Superior temporal gyrus (tissue), 1 donor: ENCODE data around the gene TNIK.
A peak's percentile ranks its signal among the peaks of the same experiment; 100 is the strongest.

ENCODE experiments used
- DNase-seq: peaks from one replicate; pipeline ENCODE4 v3.0.0-alpha.2; 2016; ENCODE audit errors: extremely low spot score

The TNIK gene

DNA sequence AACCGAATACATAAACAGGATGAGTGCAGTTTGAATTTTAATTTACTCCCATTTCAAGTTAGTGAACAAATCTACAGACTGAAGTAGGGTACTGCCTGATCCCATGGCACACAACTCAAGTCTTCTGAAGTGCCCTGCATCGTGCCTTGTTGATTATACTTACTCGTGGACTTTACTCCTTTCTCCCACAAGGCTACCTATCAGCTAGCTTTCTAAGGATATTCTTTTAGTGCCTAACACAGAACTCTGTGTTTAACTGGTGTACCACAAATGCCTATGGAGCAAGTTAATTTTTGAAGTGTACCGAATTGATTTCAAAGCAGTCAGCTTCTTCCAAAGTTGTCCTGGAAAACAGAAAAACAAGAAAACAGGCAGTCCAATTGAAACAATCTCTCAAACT is 119.8 kb downstream of the TNIK start:
- no peak for DNase-seq

DNA sequence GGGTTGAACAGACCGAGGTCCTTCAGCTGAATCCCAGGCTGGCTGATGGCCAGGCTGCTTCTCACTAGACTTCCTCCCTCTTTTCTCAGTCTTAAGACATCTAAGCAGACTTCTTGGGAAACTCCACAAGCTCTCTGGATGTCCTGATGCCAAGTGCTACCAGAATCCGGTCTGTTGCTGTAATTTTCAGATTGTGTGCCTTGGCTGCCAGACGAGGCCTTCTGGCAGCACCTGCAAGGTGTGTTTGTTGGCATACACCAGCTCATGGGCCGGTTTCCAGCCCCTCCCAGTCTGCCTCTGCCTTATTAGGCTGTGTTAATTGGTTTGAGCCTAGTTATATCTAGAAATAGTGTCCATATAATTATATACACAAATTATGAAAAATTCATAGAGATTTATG is 120.6 kb downstream of the TNIK start:
- DNase-seq = no peak

DNA sequence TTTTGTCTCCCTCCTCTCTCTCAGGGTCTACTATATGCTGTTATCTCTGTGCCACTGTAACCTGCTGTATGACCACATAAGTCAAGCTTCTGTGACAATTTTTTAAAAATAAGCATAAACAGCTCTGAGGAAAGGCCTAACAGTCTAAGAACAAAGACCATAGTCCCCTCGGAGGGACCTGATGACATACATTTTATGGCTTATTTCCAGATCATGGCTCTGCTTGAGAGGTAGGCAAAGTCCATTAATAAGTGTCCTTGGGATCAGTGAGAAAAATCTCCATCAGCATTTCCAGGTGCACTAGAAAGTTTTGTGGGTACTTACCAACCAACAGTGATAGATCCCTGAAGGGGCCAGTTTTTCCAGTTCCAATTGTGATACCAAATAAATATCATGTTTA is 123.8 kb downstream of the TNIK start:
- no peak for DNase-seq

DNA sequence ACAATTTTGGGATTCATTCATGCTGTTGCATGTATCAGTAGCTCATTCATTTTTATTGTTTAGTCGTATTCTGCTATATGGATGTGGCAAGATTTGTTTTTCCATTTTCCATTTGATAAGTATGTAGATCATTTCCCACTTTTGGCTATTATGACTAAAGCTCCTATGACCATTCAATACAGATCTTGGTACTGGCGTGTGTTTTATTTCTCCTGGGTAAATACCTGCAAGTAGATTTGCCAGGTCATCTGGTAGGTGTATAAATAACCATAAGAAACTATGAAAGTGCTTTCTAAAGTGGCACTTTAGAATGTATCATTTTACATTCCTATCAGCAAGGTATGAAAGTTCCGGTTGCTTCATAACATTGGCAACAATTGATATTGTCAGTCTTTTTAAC is 124.6 kb downstream of the TNIK start:
- no peak for DNase-seq

DNA sequence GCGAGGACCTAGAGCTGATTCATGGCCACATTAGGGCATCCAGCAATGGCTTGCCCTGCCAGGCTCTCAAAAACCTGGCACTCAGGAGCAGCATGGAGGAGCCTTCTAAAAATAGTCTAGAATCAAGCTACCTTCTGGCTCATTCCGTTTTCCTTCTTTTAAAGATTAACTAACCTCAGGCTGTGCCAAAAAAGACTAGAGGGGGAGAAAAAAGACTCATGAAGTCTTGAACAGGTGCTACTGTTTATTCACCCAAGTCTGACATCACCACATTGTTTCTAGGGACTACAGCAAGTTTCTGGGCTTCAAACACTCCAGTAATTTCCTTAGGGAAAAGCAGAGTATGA is 125.8 kb downstream of the TNIK start:
- no peak for DNase-seq

DNA sequence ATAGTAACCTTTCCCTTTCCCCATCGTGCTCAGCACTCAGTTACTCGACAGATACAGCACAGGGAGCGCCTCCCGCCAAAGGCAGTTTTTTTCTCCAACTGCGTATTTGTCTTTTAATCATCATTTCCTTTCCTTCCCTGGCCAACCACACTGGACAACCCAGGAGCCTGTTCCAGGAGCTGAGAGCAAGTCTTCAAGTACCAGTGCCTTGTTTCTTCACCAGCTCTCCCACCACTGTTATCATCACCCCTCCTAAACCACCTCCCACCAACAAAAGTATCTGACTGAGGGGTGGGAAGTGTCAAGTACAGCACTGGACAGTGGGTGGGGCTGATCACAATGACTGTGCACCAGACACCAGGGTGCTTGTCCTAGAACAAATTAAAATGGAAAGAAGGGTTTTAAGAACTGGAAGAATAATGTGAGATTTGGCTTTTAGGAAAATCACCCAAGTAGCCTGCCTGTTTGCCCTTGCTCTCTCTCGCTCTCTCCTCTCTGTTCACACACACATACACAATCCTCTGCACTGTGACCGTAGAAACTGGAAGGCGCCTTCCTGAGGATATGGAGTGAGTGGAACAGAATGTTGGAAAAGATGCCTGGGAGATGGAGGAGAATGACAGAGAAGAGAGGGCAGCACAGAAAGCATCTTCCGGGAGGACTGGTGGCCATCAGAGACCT is 126.3 kb downstream of the TNIK start:
- no peak for DNase-seq

DNA sequence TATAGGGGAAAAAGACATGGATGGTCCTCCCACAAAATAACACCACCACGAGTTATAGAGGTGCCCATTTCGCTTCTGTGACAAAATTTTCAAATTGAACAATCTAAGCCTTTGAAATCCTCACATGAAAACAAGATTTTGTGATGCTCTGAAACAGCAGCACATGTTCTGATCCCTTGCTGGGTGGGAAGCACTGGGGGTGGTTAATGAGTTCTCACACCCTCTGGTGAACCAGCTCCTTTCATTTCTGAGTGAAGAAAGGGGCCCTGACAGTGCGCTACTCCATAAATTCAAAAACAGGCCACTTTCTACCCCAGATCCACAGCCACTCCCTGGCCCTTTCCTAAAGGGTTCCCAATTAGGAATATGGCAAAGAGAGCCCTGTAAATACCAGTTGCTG is 129.3 kb downstream of the TNIK start:
- DNase-seq = no peak

DNA sequence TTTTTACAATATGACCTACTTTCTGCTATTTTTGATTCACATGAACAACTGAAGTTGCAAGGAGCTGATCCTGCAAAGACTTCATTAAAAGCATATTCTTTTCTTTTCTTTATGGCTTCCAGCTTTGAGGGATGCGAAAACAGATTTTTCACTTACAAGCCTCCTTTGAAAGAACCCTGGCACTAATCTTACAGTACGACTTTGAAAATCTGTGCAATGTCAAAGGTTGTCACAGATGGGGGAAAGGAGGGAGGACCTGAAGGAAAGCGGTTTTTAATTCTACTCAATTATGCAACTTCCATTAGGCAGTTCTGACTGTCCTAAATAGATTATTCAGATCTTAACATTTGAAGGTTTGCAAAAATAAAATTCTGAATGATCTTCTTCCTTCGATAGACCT is 130.5 kb downstream of the TNIK start:
- no peak for DNase-seq

DNA sequence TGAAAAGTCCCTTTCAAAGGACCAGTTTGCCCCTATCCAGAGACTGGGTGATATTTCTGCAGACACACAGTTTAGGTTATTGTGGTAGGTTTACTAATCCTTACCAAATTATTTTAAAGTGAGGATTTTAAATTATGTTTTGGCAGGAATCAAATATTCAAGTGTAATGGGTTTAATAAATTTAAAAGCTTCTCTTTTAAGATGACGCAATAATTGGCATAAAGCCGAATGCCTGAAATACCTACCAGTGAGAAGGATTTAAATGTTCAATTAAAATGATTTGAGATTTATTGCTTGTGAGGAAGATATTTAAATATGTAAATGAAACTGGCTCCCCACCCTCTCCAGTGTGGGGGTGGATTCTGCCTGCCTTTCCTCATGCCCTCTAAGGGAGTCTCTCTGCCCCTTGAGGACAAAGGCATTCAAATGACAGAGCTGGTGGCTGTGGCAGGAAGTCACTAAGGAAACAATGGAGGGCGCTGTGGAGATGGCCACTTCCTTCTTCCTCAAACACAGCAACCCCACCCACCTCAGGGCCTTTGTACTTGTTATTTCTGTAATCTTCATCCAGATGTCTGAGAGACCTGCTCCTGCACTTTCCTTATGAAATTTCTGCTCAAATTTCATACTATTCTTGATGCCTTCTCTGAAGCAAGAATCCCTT is 131.7 kb downstream of the TNIK start:
- DNase-seq = no peak

DNA sequence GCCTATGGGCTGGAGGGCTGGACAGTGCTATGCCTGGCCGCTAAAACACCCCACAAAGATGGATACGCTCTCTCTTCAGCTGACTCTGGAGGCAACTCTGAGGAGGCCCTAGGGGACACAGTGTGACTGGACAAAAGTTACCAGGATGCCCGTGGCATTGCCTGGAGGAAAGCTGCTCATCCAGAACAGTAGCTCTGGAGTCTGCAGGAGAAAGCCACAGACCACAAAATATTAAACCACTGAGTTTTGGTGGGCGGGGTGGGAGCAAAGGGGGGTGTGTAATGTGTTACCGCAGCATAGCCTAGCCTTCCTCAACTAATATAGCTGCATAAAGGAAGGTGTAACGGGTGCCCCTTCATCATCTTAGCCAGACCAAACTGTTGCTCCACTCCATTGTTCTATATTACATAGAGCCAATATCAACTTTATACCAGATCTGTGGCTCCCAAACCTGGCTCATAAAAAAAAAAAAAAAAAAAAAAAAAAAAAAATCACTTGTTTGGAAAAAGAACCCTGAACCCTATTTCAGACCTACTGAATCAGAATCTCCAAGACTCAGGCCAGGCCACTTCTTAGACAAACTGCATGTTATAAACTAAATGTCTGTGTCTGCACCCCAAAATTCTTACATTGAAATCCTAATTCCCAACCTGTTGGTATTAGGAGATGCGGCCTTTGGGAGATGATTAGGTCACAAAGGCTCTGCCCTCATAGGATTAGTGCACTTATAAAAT is 132.6 kb downstream of the TNIK start:
- no peak for DNase-seq

DNA sequence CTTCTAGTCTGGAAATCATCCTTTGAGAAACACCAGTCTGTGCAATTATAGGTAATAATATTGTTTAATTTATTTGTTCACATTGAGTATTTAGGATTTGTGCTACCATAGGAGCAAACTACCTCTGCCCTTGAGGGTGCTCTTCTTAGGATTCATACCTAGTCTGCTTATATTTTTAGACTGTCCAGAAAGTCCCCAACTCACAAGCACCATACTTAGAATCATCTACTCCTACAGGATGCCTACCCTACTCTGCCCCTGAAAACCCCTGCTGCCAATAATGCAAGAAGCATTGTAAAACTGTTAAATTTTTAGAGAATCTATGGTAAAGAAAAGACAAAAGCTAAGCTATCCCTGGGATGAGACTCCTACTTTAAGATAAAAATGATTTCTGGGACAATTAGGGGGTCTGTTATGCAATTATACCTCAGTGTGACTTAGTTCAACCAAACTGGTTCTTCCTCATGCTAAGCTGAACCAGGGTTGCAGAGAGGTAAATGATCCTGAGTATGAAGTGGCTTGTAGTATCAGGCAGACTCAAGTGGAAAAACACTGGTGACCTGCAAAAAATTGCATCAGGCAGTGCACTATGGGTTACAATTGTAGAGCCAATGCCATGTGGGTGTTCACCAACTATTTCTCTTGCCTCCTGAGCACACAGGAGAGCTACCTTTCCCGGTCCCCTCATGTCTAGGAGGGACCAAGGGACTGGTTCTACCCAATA is 133.3 kb downstream of the TNIK start:
- DNase-seq = no peak

DNA sequence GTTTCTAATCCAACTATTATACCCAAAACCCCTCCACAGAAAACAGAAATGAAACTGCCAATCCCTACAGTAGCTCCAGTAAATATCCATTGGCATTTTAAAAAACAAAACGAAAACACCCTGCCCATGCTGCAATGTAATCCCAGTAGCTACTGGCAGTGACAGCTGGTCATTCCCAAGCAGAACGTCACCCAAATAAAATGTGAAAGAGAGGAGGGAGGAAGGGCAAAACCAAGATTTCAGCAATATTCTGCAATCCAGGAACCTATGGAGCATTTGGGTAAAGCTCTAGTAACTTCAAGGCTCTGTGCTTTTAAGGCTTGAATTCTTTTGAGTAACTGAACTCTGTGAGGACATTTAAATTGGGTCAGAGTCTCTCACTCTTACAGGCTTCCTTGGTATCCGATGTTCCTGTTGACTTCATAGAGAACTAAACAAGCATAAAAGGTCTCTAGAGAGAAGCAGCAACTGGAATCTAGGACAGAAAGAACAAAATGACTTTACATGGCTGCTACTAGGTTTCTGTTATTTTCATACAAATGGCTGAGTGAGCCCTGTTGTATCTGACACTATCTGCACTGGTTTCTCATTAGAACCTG is 136.2 kb downstream of the TNIK start:
- no peak for DNase-seq

DNA sequence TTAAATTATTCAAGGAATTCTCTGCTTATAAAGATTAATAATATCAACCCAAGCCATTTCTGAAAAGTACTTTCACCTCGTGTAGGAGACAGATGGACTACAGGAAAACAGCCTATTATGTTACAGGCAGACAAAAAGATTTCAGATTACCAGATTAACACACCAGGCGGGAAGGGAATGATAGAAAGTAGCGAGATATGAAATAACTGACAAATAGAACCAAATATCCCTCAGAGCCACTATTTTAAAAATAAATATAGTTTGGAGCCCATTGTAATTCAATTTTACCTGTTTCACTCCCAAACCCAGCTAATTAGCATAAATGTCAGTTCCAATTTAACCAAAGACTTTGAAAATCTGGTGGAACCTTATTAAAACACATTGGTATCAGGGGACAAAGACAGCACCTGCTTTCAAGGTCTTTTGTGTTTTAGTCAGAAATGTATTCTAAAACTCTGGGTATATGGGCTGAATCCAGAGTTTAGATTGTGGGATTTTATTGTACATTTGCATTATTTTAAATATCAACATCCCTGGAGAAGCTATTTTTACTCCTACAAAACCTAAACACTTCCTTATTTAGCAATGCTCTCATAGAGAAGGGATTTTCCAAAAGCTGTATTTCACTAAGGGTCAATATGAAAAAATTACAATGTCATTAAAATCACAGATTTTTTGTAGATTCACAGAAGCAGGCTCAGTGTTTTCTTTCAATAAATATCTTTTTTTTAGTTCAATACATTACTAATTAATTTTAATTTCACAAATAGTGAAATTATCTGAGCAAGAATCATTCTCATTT is 138.4 kb downstream of the TNIK start:
- DNase-seq = no peak

DNA sequence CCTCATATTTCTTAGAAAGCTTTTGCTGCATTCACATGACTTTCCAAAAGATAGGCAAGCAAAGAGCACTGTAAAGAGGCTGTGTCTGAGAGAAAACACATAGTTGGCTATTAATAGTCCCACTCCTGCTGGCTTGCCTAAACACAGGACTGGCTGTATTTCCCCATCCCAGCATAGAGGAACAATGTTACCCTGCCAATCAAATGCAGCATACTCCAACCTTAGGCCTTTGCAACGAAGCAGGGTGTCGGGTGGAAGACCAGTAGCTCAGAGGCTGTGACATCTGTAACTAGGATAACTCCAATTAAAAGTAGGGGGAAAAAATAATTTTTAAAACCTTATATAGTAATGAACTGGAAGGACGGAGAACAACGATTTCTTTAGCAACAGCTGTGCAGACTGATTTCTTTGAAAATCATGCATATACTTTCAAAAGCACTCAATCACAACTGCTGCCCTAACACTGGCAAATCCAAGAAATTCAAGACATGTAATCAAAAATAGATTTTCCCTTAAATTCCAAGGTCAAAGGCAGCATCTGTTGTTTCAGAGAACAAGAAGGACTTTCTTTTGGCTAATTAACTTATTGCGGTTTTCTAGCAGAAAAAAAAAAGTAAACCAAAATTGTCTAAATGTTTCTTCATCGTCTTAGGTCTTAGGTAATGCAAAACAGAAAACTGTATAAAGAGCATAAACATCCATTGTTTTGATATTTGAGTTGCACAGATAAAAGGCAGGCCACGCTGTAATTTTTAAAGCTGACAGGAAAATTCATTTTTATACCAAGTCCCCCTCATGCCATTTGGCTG is 139.3 kb downstream of the TNIK start:
- DNase-seq = peak; percentile 44

DNA sequence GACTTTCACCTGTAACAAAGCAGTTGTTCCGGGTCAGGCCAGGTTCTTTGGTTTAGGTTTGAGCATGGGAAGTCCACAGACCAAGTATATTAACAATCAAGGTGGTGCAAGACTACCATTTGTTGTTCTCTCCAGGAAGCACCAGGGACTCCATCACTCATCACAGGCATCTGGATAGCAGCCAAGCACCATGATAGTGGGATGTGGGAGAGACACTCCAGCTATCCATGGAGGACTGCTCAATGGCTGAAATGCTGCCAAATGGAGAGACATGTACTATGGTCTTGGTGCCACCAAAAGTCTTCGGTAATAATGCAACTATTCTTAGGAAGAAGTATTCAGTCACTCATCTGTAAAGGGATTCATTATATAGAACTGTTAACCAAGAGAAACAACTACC is 143.0 kb downstream of the TNIK start:
- DNase-seq = no peak

DNA sequence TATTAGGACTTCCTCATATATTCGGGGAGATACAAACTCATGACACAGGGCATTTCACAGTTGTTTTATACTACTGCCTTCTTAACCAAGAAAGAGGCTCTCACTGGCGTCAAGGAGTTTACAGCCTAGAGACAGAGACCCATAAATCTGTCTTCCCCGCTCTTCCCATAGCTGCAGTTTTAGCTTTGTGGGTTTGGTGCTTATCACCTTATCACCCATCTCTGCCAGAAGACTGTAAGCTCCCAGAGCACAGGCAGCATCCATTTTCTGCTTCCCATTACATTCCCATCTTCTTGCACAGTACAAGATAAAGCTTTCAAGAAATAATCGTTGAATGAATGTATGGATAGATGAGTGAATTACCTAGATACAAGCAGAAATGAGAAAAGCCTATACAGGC is 144.3 kb downstream of the TNIK start:
- DNase-seq = no peak

DNA sequence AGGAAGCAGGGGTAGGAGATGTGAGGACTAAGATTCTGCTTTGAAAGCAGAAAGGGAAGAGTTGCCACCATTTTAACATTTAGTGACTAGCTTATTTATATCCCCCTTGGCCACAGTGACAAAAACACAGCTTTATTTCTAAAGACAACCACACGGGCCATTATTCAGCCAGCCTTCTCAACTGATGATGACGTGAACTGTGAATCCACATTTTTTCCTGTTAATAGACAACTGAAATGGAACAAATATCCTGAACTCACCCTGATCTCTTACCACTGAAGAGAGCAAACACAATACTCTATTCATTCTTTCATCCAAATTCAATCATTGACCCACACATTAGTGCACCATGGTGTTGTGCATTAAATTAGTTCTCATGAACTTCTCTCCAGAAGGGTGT is 145.1 kb downstream of the TNIK start:
- DNase-seq = no peak

DNA sequence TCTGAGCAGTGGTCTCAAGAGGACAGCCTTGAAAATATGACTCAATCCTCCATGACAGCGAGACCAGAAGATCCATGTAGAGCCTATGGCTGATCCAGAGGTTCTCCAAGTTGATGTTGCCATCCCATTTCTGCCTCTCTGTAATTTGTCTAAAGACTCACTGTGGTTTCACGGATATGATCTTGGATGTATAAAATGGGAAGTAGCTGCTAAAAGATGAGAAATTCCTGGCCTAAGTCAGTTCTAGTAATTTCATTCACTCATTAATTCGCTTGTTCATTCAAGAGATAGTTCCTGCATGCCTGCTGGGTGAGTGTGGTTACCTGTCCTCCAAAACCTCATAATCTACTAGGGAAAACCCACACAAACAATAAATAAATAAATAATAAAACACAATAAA is 145.9 kb downstream of the TNIK start:
- no peak for DNase-seq

DNA sequence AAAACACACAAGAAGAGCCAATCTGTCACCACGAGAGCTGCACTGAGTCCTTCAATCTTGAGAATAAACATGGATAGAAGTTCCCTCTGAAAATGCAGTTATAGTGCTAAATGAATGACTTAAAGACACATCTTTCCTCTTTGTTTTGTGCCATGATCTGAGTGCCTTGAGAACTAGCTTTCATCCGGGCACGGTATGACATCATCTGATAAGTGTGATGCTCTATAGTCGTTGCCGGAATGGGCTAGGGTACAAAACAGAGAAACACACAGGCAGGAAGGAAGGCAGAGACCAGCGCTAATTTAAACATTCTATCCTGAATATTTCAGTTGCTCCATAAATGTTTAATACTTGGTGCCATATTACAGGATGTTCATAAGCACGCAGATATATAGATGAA is 146.5 kb downstream of the TNIK start:
- DNase-seq = no peak

DNA sequence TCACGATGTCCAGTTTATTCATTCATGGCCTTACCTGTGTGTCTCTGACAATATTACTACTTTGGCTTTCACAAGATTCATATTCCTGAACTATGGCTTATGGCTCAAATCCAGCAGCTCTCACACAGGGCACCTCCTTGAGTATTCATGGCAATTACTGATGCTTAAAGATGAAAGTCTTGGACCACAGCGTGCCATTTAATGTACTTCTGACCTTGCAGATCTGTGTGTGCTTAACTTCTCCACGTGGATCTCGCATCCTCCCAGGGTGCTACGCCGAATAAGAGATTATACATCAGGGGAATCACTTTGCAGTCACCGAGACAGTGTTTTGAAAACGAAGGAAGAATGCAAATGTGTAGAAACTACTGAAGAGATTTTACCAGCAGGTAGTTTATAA is 147.5 kb downstream of the TNIK start:
- DNase-seq = no peak

DNA sequence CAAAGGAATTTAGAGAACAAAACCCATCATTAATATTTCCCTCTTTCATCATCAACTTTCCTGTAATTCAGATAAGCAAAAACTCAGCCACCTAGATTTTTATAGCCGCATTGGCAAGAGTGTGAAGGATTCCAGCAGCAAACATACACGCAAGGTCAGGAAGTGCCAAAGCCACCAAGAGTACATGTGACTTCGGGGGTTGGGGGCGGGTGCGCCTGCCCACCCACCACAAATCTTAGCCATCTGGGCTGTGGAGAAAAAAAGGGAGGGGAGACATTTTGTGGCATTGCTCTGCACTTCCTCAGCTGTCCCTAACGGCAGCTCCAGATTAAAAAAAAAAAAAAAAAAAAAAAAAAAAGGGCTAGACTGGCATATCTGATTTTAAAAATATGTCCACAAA is 148.4 kb downstream of the TNIK start:
- DNase-seq = no peak
